ENCODE results near the gene CEMIP. TPM values are rescaled to one million over a fixed set of nuclear protein-coding genes. Genes with fewer than 3 reads are reported as not detected.

Gene CEMIP
- total and polyA plus RNA-seq, 2 of the 13 experiments (the other 11 are each of a cell fraction or from before 2014, with no cell fraction given) = 4.3 to 28.5 TPM

DNA sequence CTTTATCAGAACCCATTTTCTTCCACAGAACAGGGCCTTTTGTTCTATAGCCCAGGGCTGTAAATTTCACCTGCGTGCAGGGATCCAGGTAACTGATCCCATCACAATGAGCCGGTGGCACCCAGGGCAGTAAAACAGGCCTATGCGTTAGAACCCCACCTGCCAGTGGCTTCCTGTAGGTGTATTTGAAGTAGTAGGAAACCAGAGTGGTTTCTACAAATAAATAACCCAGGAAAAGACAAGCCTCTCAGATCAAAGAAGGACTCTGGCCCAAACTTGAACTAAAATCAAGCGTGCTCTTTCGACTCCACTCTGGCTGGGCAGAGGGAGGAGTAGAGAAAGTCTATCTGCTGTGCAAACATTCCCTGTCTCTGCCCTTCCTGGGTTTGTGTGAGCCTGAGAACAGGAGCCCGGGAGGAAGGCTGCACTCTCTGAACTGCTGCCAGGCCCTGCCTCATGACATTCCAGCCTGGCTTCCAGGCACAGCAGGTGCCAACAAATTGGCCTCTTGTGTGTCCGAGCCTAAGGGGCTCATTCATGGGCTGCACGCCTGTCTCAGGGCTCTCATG, 77.7 kb downstream of the CEMIP start (continued):
- TF ChIP-seq, protein P1, sequence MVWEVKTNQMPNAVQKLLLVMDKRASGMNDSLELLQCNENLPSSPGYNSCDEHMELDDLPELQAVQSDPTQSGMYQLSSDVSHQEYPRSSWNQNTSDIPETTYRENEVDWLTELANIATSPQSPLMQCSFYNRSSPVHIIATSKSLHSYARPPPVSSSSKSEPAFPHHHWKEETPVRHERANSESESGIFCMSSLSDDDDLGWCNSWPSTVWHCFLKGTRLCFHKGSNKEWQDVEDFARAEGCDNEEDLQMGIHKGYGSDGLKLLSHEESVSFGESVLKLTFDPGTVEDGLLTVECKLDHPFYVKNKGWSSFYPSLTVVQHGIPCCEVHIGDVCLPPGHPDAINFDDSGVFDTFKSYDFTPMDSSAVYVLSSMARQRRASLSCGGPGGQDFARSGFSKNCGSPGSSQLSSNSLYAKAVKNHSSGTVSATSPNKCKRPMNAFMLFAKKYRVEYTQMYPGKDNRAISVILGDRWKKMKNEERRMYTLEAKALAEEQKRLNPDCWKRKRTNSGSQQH (CRISPR knock-in tag; IDR thresholded peaks at IDR 0.05; ENCODE audit: low read depth) = no peak
- TF ChIP-seq SCMH1 (CRISPR knock-in tag; IDR thresholded peaks at IDR 0.05; ENCODE audit: borderline replicate concordance) = no peak
- peak; percentile 77 for TF ChIP-seq FOXA3 (CRISPR knock-in tag; IDR thresholded peaks at IDR 0.05)
- TF ChIP-seq, protein P2, sequence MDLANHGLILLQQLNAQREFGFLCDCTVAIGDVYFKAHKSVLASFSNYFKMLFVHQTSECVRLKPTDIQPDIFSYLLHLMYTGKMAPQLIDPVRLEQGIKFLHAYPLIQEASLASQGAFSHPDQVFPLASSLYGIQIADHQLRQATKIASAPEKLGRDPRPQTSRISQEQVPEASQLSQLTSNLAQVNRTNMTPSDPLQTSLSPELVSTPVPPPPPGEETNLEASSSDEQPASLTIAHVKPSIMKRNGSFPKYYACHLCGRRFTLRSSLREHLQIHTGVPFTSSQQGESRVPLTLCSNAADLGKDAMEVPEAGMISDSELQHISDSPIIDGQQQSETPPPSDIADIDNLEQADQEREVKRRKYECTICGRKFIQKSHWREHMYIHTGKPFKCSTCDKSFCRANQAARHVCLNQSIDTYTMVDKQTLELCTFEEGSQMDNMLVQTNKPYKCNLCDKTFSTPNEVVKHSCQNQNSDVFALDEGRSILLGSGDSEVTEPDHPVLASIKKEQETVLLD (CRISPR knock-in tag; IDR thresholded peaks at IDR 0.05; ENCODE audit: low read depth) = no peak
- 0 out of 2 replicates have a peak, but pooled peaks have one; percentile 18 for TF ChIP-seq NKX3-1 (CRISPR knock-in tag; IDR thresholded peaks at IDR 0.05)
- no peak for TF ChIP-seq PHF5A (CRISPR knock-in tag; IDR thresholded peaks at IDR 0.05; ENCODE audit: low read depth, unreplicated experiment)
- peak; percentile 83 for TF ChIP-seq GATAD2A (CRISPR knock-in tag; IDR thresholded peaks at IDR 0.05)
- no peak; the same call in 1 of the 2 replicates for TF ChIP-seq LCORL (IDR thresholded peaks at IDR 0.05)
- TF ChIP-seq LCORL (CRISPR knock-in tag; IDR thresholded peaks at IDR 0.05) = peak; percentile 77
- no peak for TF ChIP-seq GPN1 (CRISPR knock-in tag; IDR thresholded peaks at IDR 0.05; ENCODE audit: borderline replicate concordance)
- TF ChIP-seq NRL (CRISPR knock-in tag; IDR thresholded peaks at IDR 0.05; ENCODE audit: borderline replicate concordance) = no peak
- TF ChIP-seq TOE1 (CRISPR knock-in tag; IDR thresholded peaks at IDR 0.05) = no peak
- TF ChIP-seq, protein P3, sequence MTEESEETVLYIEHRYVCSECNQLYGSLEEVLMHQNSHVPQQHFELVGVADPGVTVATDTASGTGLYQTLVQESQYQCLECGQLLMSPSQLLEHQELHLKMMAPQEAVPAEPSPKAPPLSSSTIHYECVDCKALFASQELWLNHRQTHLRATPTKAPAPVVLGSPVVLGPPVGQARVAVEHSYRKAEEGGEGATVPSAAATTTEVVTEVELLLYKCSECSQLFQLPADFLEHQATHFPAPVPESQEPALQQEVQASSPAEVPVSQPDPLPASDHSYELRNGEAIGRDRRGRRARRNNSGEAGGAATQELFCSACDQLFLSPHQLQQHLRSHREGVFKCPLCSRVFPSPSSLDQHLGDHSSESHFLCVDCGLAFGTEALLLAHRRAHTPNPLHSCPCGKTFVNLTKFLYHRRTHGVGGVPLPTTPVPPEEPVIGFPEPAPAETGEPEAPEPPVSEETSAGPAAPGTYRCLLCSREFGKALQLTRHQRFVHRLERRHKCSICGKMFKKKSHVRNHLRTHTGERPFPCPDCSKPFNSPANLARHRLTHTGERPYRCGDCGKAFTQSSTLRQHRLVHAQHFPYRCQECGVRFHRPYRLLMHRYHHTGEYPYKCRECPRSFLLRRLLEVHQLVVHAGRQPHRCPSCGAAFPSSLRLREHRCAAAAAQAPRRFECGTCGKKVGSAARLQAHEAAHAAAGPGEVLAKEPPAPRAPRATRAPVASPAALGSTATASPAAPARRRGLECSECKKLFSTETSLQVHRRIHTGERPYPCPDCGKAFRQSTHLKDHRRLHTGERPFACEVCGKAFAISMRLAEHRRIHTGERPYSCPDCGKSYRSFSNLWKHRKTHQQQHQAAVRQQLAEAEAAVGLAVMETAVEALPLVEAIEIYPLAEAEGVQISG (CRISPR knock-in tag; IDR thresholded peaks at IDR 0.05) = peak; percentile 73
- TF ChIP-seq ZFP90 (CRISPR knock-in tag; IDR thresholded peaks at IDR 0.05; ENCODE audit: borderline replicate concordance) = peak; percentile 28; the same call in 1 of the 2 replicates
- no peak for TF ChIP-seq ZNF251 (CRISPR knock-in tag; IDR thresholded peaks at IDR 0.05)
- TF ChIP-seq ZNF792 (CRISPR knock-in tag; IDR thresholded peaks at IDR 0.05) = no peak; the same call in 1 of the 2 replicates
- peak; percentile 72; the same call in 1 of the 2 replicates for TF ChIP-seq ZNF124 (CRISPR knock-in tag; IDR thresholded peaks at IDR 0.05)
- 0 out of 2 replicates have a peak, but pooled peaks have one; percentile 37 for TF ChIP-seq ZNF431 (CRISPR knock-in tag; IDR thresholded peaks at IDR 0.05; ENCODE audit: borderline replicate concordance, low read depth)
- no peak; the same call in 1 of the 2 replicates for TF ChIP-seq ZNF460 (CRISPR knock-in tag; IDR thresholded peaks at IDR 0.05; ENCODE audit: borderline replicate concordance)
- TF ChIP-seq POLR2G (IDR thresholded peaks at IDR 0.05; ENCODE audit: low read depth, low read length) = peak; percentile 56; the same call in 1 of the 2 replicates
- TF ChIP-seq ZNF768 (CRISPR knock-in tag; IDR thresholded peaks at IDR 0.05) = peak; percentile 98
- no peak for TF ChIP-seq FOXM1 (CRISPR knock-in tag; IDR thresholded peaks at IDR 0.05)
- peak; percentile 87; the same call in 1 of the 2 replicates for TF ChIP-seq ETV5 (CRISPR knock-in tag; IDR thresholded peaks at IDR 0.05; ENCODE audit: borderline replicate concordance)
- TF ChIP-seq NR1H2 (CRISPR knock-in tag; IDR thresholded peaks at IDR 0.05; ENCODE audit: borderline replicate concordance, low read depth) = no peak
- TF ChIP-seq HNRNPL (IDR thresholded peaks at IDR 0.05; ENCODE audit: low read depth, low read length) = peak; percentile 80
- 0 out of 2 replicates have a peak, but pooled peaks have one; percentile 19 for TF ChIP-seq ZKSCAN8 (CRISPR knock-in tag; IDR thresholded peaks at IDR 0.05; ENCODE audit: borderline replicate concordance)
- no peak for TF ChIP-seq SRSF9 (IDR thresholded peaks at IDR 0.05; ENCODE audit: borderline replicate concordance, insufficient read depth, low read depth, low read length, poor library complexity, severe bottlenecking)
